Lung (tissue), 12 donors: ENCODE results near the gene GLB1L. TPM values are rescaled to one million over a fixed set of nuclear protein-coding genes. Genes with fewer than 3 reads are reported as not detected.

Experiments used
- ATAC-seq: fragments of 200-7000 bp; cut with Tn5 transposase; one replicate; pipeline ENCODE4 v1.9.1; 2020; ENCODE audit warnings: moderate number of reproducible peaks; ENCODE audit not compliant: insufficient read depth, low FRiP score
- DNase-seq, 3 donors: peaks; one replicate each; pipeline ENCODE4 v3.0.0-alpha.2; 2013 to 2017
- H3K27ac ChIP-seq, 2 donors: one replicate each; pipeline ENCODE4 v1.5.1; 2013; ENCODE audit warnings: mild to moderate bottlenecking in 2 of 2, moderate library complexity in 2 of 2, control low read depth in 1 of 2, inconsistent platforms in 1 of 2, low read depth in 1 of 2, low read length in 1 of 2
- H3K27me3 ChIP-seq, 3 donors: one replicate each; pipeline ENCODE4 v1.5.1; 2013; ENCODE audit warnings: low read length in 2 of 3; ENCODE audit not compliant: control insufficient read depth in 3 of 3, insufficient read depth in 3 of 3
- H3K36me3 ChIP-seq, 4 donors: one replicate each; pipeline ENCODE4 v1.5.1; 2013; ENCODE audit warnings: low read length in 4 of 4, mild to moderate bottlenecking in 1 of 4, moderate library complexity in 1 of 4; ENCODE audit not compliant: control insufficient read depth in 4 of 4, insufficient read depth in 4 of 4
- H3K4me1 ChIP-seq, 5 donors: one replicate each; pipeline ENCODE4 v1.5.1; 2013; ENCODE audit warnings: low read length in 5 of 5, mild to moderate bottlenecking in 2 of 5, moderate library complexity in 1 of 5; ENCODE audit not compliant: control insufficient read depth in 5 of 5, insufficient read depth in 5 of 5
- H3K4me3 ChIP-seq: one replicate; pipeline ENCODE4 v1.5.1; 2013; ENCODE audit warnings: mild to moderate bottlenecking, control low read depth, moderate library complexity
- H3K9ac ChIP-seq, 2 donors: one replicate each; pipeline ENCODE4 v1.5.1; 2013; ENCODE audit warnings: low read length in 2 of 2, control low read depth in 1 of 2; ENCODE audit not compliant: insufficient read depth in 1 of 2
- H3K9me3 ChIP-seq, 4 donors: one replicate each; pipeline ENCODE4 v1.5.1; 2013; ENCODE audit warnings: low read length in 3 of 4, mild to moderate bottlenecking in 1 of 4, moderate library complexity in 1 of 4; ENCODE audit not compliant: control insufficient read depth in 4 of 4, insufficient read depth in 3 of 4
- CTCF ChIP-seq: IDR thresholded peaks from 2 replicates; pipeline ENCODE4 v1.5.1; 2012; ENCODE audit warnings: mild to moderate bottlenecking; ENCODE audit errors: control extremely low read depth, extremely low read depth
- WGBS, 2 donors: extraction: QIAGEN DNeasy Blood & Tissue Kit; methylation state at CpG; one replicate each; pipeline ENCODE4 v1.1.7; 2013; 5-methylcytosine and 5-hydroxymethylcytosine counted together
- polyA plus RNA-seq, 2 donors: library from polyadenylated mRNA; stranded (reverse); fragments of 200-250 nt; gene quantifications; one replicate each; pipeline ENCODE4 v1.2.1, GENCODE V29; 2013
- total RNA-seq, 2 donors: library from RNA; depleted of rRNA in 1 of 2; stranded (reverse); fragments of >200 nt in 1 of 2; gene quantifications; one replicate each; pipeline ENCODE4 v1.2.1, GENCODE V29; 2014 to 2021
- donor health status: control.
- donor health status: control.
- donor health status: Bipolar disorder and iron deficiency.
- donor health status: healthy.
- donor health status: DM: yes; HTN: yes; CAD: no.

The GLB1L gene
- total and polyA plus RNA-seq, 4 donors: 7.5 to 18.7 (median 13.6) TPM

- 84 to 92% methylated on average over 2 of the region's 2 CpGs for whole genome bisulfite sequencing, 2 donors
- DNase-seq (no peak), ATAC-seq (no peak)
- H3K9me3 ChIP-seq: peaks cover 0 to 2% (median 0%) of the 10 kb centered on the region in 4 donors
- no peak overlapping the region for H3K4me3 ChIP-seq
- no peaks in the 10 kb centered on the region for H3K27me3 ChIP-seq
- no peak overlapping the region for H3K27ac ChIP-seq
- H3K4me1 ChIP-seq: no peaks in the 10 kb centered on the region
- TF ChIP-seq CTCF: no peak
- no peak overlapping the region for H3K9ac ChIP-seq
- H3K36me3 ChIP-seq: no peaks in the 10 kb centered on the region
Measured at GRCh38 chr2:219268294-219268693, 23.1 kb upstream of the GLB1L start.

- DNase-seq: no peak
- Histone ChIP-seq H3K9me3 (peaks cover 0 to 2% (median 0%) of the 10 kb centered on the region in 4 donors), H3K36me3 (no peaks in the 10 kb centered on the region), H3K9ac (no peak overlapping the region), H3K4me1 (no peaks in the 10 kb centered on the region), H3K27me3 (no peaks in the 10 kb centered on the region), H3K4me3 (no peak overlapping the region), H3K27ac (no peak overlapping the region)
- no peak for TF ChIP-seq CTCF
- WGBS, 2 donors: 75% methylated on average over 1 of the region's 1 CpG; no CpG with 5 or more reads in 1 of the 2 donors
- no peak for ATAC-seq
Measured at GRCh38 chr2:219266886-219267285, 21.6 kb upstream of the GLB1L start.

GRCh38 chr2:219266232-219266631, 21.0 kb upstream of the GLB1L start:
- H3K27me3 ChIP-seq: peaks cover 0 to 3% (median 0%) of the 10 kb centered on the region in 3 donors
- 76 to 88% methylated on average over 5 of the region's 5 CpGs for WGBS, 2 donors
- no peak overlapping the region for H3K27ac ChIP-seq
- no peaks in the 10 kb centered on the region for H3K4me1 ChIP-seq
- H3K9ac ChIP-seq: no peak overlapping the region
- H3K9me3 ChIP-seq: peaks cover 0 to 2% (median 0%) of the 10 kb centered on the region in 4 donors
- H3K4me3 ChIP-seq: no peak overlapping the region
- DNase-seq (no peak), ATAC-seq (no peak)
- no peak for TF ChIP-seq CTCF
- H3K36me3 ChIP-seq: no peaks in the 10 kb centered on the region
